ENCODE measurements around the gene TUBB2B. TPM values are rescaled to one million over a fixed set of nuclear protein-coding genes. Genes with fewer than 3 reads are reported as not detected.

Gene TUBB2B
- total and polyA plus RNA-seq, 2 experiments from 2014 or later = 29.8 to 57.6 TPM

DNA sequence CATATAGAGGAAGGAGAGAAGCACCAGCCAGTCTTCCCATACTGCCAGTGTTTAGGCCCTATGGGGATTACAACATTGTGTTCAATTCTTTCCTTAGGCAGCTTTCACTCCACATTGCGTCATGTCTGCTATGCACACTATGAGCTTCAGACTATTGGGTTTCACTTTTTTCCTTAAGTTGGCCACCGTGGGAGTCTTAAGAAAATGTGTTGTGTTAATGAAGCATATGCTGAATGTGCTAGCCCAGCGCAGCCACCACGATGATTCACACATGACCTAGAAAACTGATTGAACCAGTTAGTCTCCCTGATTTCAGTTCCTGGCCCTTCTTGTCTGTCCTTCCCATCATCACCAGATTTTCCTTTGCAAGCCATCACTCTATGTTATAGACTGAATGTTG, 21.5 kb downstream of the TUBB2B start:
- no peak overlapping the region for H3K27ac ChIP-seq
- no peaks in the 10 kb centered on the region for H3K27me3 ChIP-seq
- no peaks in the 10 kb centered on the region for H3K9me3 ChIP-seq (ENCODE audit: low read depth)
- TF ChIP-seq CTCF (IDR thresholded peaks at IDR 0.05; ENCODE audit: low read depth, low read length) = no peak
- H3K36me3 ChIP-seq = no peaks in the 10 kb centered on the region
- no peak overlapping the region for H3K4me3 ChIP-seq
- peaks cover 14% of the 10 kb centered on the region for H3K4me1 ChIP-seq (ENCODE audit: low read depth)
- DNase-seq (ENCODE audit: low read depth in 1 of 2, low spot score in 1 of 2) = peak in 1 of 2 donors; percentile 95

DNA sequence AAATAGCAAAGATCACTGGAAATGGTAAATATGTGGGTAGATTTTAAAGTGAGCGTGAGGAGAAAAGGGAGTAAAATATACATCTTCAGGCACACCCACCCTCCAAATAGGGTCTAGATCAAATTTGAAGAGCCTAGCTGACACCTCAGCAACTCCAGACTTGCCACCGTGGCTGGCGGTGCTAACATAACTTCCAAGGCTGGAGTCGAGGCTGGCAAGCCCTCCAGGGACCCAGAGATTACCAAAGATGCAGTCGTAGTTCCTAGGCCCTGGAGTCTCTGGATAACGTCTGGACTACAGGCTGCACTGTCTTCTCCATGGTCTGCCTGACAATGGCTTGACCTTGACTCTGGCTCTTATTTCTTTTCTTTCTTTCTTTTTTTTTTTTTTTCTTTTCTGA, 22.5 kb downstream of the TUBB2B start:
- Histone ChIP-seq H3K9me3 (ENCODE audit: low read depth) (no peaks in the 10 kb centered on the region), H3K27ac (no peak overlapping the region), H3K27me3 (no peaks in the 10 kb centered on the region), H3K36me3 (no peaks in the 10 kb centered on the region), H3K4me3 (no peak overlapping the region), H3K4me1 (ENCODE audit: low read depth) (peaks cover 13% of the 10 kb centered on the region)
- DNase-seq (ENCODE audit: low read depth in 1 of 2, low spot score in 1 of 2) = no peak
- TF ChIP-seq CTCF (IDR thresholded peaks at IDR 0.05; ENCODE audit: low read depth, low read length) = no peak

- Histone ChIP-seq H3K4me3 (no peak overlapping the region), H3K4me1 (ENCODE audit: low read depth) (peaks cover under 1% of the 10 kb centered on the region), H3K36me3 (no peaks in the 10 kb centered on the region), H3K27me3 (no peaks in the 10 kb centered on the region), H3K9me3 (ENCODE audit: low read depth) (no peaks in the 10 kb centered on the region), H3K27ac (no peak overlapping the region)
- TF ChIP-seq CTCF (IDR thresholded peaks at IDR 0.05; ENCODE audit: low read depth, low read length) = no peak
- DNase-seq (ENCODE audit: low read depth in 1 of 2, low spot score in 1 of 2) = peak in 1 of 2 donors; percentile 83
Observed at GRCh38 chr6:3202999-3203696, 24.3 kb downstream of the TUBB2B start.

GRCh38 chr6:3201388-3201787, 26.1 kb downstream of the TUBB2B start:
- Histone ChIP-seq H3K4me3 (no peak overlapping the region), H3K36me3 (no peaks in the 10 kb centered on the region), H3K27me3 (no peaks in the 10 kb centered on the region), H3K9me3 (ENCODE audit: low read depth) (no peaks in the 10 kb centered on the region), H3K4me1 (ENCODE audit: low read depth) (no peaks in the 10 kb centered on the region), H3K27ac (no peak overlapping the region)
- DNase-seq (ENCODE audit: low read depth in 1 of 2, low spot score in 1 of 2) = no peak
- TF ChIP-seq CTCF (IDR thresholded peaks at IDR 0.05; ENCODE audit: low read depth, low read length) = no peak

GRCh38 chr6:3200682-3201081, 26.8 kb downstream of the TUBB2B start:
- Histone ChIP-seq H3K4me3 (no peak overlapping the region), H3K27ac (no peak overlapping the region), H3K36me3 (no peaks in the 10 kb centered on the region), H3K9me3 (ENCODE audit: low read depth) (no peaks in the 10 kb centered on the region), H3K27me3 (no peaks in the 10 kb centered on the region), H3K4me1 (ENCODE audit: low read depth) (no peaks in the 10 kb centered on the region)
- TF ChIP-seq CTCF (IDR thresholded peaks at IDR 0.05; ENCODE audit: low read depth, low read length) = no peak
- no peak for DNase-seq (ENCODE audit: low read depth in 1 of 2, low spot score in 1 of 2)

Data from cardiac muscle cell (in vitro differentiated cells and primary cell).